ENCODE results near the gene PARD3B. TPM values are rescaled to one million over a fixed set of nuclear protein-coding genes. Genes with fewer than 3 reads are reported as not detected.

PARD3B gene
- total and polyA plus RNA-seq, 2 of the 4 experiments (the other 2 are of a cell fraction), result 3.3 to 15.6 TPM

GRCh38 chr2:205333351-205333750 lies 788.1 kb downstream of the PARD3B start:
- H2BK120ac ChIP-seq (ENCODE audit: low read depth, low read length), result no peak overlapping the region
- no peak overlapping the region for H2BK15ac ChIP-seq (ENCODE audit: low read depth, low read length)
- BruUV-seq (replicated peaks), result no TSS peak
- TF ChIP-seq MAFK (IDR thresholded peaks at IDR 0.05; ENCODE audit: low read depth, low read length), result no peak
- TF ChIP-seq RCOR1 (IDR thresholded peaks at IDR 0.05; ENCODE audit: insufficient replicate concordance, low read length), result no peak
- TF ChIP-seq CEBPB (IDR thresholded peaks at IDR 0.05; ENCODE audit: low read depth, low read length), result no peak
- H3K9me1 ChIP-seq (ENCODE audit: insufficient read depth, low read length), result peaks cover 4% of the 10 kb centered on the region; the same call in 1 of the 2 replicates
- H4K20me1 ChIP-seq (ENCODE audit: insufficient read depth, low read length), result no peaks in the 10 kb centered on the region
- ChIA-PET POLR2A (ENCODE audit: unreplicated experiment) (no interaction called here), CTCF (no interaction called here)
- H3K4ac ChIP-seq (ENCODE audit: low read depth, low read length), result no peak overlapping the region
- H2BK20ac ChIP-seq (ENCODE audit: low read depth, low read length), result no peak overlapping the region
- no peak overlapping the region for H3K14ac ChIP-seq (replicated peaks; ENCODE audit: low read depth, low read length)
- DNase-seq (peak; percentile 52), ATAC-seq (ENCODE audit: low read depth) (peak; percentile 88)
- no peak overlapping the region for H2BK5ac ChIP-seq (ENCODE audit: low read depth, low read length, poor library complexity, severe bottlenecking)
- no peaks in the 10 kb centered on the region for H3K36me3 ChIP-seq (ENCODE audit: control insufficient read depth, insufficient read depth, low read length)
- H3K79me1 ChIP-seq (ENCODE audit: low read depth in 1 of 2, low read length in 2 of 2), result no peaks in the 10 kb centered on the region
- no peaks in the 10 kb centered on the region for H3K9me3 ChIP-seq (ENCODE audit: control insufficient read depth, insufficient read depth, low read length)
- no peak overlapping the region for H2AK9ac ChIP-seq (replicated peaks; ENCODE audit: low read depth, low read length, poor library complexity)
- dilution Hi-C loops (cut with HindIII; ENCODE audit: low sequenced_read_pairs, unreplicated experiment) (no loop called here), in situ Hi-C loops (cut with MboI; ENCODE audit: low sequenced_read_pairs) (no loop called here), intact Hi-C loops (cut with micrococcal nuclease) (no loop called here)
- H3K4me2 ChIP-seq (ENCODE audit: low read depth, low read length), result peak overlapping the region; percentile 39; the same call in 1 of the 2 replicates
- no CpG with 5 or more reads among the region's 1 CpG for WGBS, 2 experiments (ENCODE audit: extremely low coverage in 2 of 2, insufficient read length in 1 of 2)
- no peak overlapping the region for H2AK5ac ChIP-seq (ENCODE audit: low read depth, low read length)
- no peak overlapping the region for H2AFZ ChIP-seq (replicated peaks; ENCODE audit: low read length, poor library complexity)
- H3K4me3 ChIP-seq (ENCODE audit: insufficient read depth, low read depth, low read length), result no peak overlapping the region
- H3K9ac ChIP-seq (ENCODE audit: low read depth, low read length), result no peak overlapping the region
- H3K56ac ChIP-seq (ENCODE audit: extremely low read depth, insufficient read depth, low read length), result no peak overlapping the region
- no peak overlapping the region for H3K23ac ChIP-seq (ENCODE audit: low read depth, low read length)
- no peaks in the 10 kb centered on the region; the same call in 1 of the 2 replicates for H3K4me1 ChIP-seq (ENCODE audit: control insufficient read depth, insufficient read depth, low read length)
- H3K18ac ChIP-seq (ENCODE audit: low read depth, low read length), result no peak overlapping the region
- H4K5ac ChIP-seq (ENCODE audit: low read depth, low read length), result no peak overlapping the region
- H4K91ac ChIP-seq (ENCODE audit: insufficient read depth, low read depth, low read length), result 0 out of 2 replicates have a peak overlapping the region, but pooled peaks have one; percentile 25
- H3K27ac ChIP-seq (ENCODE audit: insufficient read depth, low read length), result no peak overlapping the region
- no peaks in the 10 kb centered on the region for H3K27me3 ChIP-seq (ENCODE audit: control insufficient read depth, insufficient read depth, low read length)
- H4K8ac ChIP-seq (ENCODE audit: low read depth in 2 of 2, low read length in 2 of 2), result no peak overlapping the region
